Mucosa of gallbladder (tissue), 1 donor: Measurements from ENCODE around the gene XRCC5. TPM values are rescaled to one million over a fixed set of nuclear protein-coding genes. Genes with fewer than 3 reads are reported as not detected.

ENCODE experiments used
- DNase-seq: peaks from one replicate; pipeline ENCODE4 v3.0.0-alpha.2; 2020; ENCODE audit warnings: low spot score
- total RNA-seq: library from RNA; stranded (reverse); gene quantifications from one replicate; pipeline ENCODE4 v1.2.1, GENCODE V29; 2021
- donor health status: DM: no; HTN: no; CAD: no.

The XRCC5 gene
- total RNA-seq, 1 donor from 2014 or later, result 197 TPM

- no peak for DNase-seq
Observed at GRCh38 chr2:216084547-216084946, 24.6 kb upstream of the XRCC5 start.

- peak; percentile 45 for DNase-seq
Observed at GRCh38 chr2:216086207-216086893, 22.8 kb upstream of the XRCC5 start.

GRCh38 chr2:216090369-216090786 lies 18.8 kb upstream of the XRCC5 start:
- DNase-seq, result no peak

GRCh38 chr2:216092646-216093045 lies 16.5 kb upstream of the XRCC5 start:
- DNase-seq, result no peak

GRCh38 chr2:216094701-216095100 lies 14.4 kb upstream of the XRCC5 start:
- no peak for DNase-seq

- DNase-seq, result no peak
Observed at GRCh38 chr2:216098421-216099334, 10.5 kb upstream of the XRCC5 start.

GRCh38 chr2:216101109-216101508 lies 8.0 kb upstream of the XRCC5 start:
- DNase-seq, result no peak

- DNase-seq, result no peak
Observed at GRCh38 chr2:216103213-216103612, 5.9 kb upstream of the XRCC5 start.

GRCh38 chr2:216104691-216105090 lies 4.5 kb upstream of the XRCC5 start:
- no peak for DNase-seq

- no peak for DNase-seq
Observed at GRCh38 chr2:216107320-216107719, 1.8 kb upstream of the XRCC5 start.

GRCh38 chr2:216107760-216108159 lies 1.4 kb upstream of the XRCC5 start:
- no peak for DNase-seq

GRCh38 chr2:216108310-216108966 lies 710 bp upstream of the XRCC5 start:
- DNase-seq, result no peak

- no peak for DNase-seq
Observed at GRCh38 chr2:216109962-216110614, 940 bp downstream of the XRCC5 start.

GRCh38 chr2:216110620-216111019 lies 1.5 kb downstream of the XRCC5 start:
- DNase-seq, result no peak

- no peak for DNase-seq
Observed at GRCh38 chr2:216111122-216111521, 2.0 kb downstream of the XRCC5 start.

- no peak for DNase-seq
Observed at GRCh38 chr2:216112926-216113325, 3.8 kb downstream of the XRCC5 start.

- no peak for DNase-seq
Observed at GRCh38 chr2:216113572-216113971, 4.4 kb downstream of the XRCC5 start.

- DNase-seq, result no peak
Observed at GRCh38 chr2:216114382-216114713, 5.2 kb downstream of the XRCC5 start.

GRCh38 chr2:216114714-216115531 lies 5.8 kb downstream of the XRCC5 start:
- DNase-seq, result peak; percentile 99

GRCh38 chr2:216116418-216116817 lies 7.3 kb downstream of the XRCC5 start:
- DNase-seq, result no peak
